NCI-H1417 treated with DMSO at 0.1 percent for 48 hours (cell line): Measurements from ENCODE around the gene SRD5A1.

Experiments used
- DNase-seq: peaks from one replicate; lab custom pipeline; 2025; lab: John Stamatoyannopoulos, UW

SRD5A1 gene

DNA sequence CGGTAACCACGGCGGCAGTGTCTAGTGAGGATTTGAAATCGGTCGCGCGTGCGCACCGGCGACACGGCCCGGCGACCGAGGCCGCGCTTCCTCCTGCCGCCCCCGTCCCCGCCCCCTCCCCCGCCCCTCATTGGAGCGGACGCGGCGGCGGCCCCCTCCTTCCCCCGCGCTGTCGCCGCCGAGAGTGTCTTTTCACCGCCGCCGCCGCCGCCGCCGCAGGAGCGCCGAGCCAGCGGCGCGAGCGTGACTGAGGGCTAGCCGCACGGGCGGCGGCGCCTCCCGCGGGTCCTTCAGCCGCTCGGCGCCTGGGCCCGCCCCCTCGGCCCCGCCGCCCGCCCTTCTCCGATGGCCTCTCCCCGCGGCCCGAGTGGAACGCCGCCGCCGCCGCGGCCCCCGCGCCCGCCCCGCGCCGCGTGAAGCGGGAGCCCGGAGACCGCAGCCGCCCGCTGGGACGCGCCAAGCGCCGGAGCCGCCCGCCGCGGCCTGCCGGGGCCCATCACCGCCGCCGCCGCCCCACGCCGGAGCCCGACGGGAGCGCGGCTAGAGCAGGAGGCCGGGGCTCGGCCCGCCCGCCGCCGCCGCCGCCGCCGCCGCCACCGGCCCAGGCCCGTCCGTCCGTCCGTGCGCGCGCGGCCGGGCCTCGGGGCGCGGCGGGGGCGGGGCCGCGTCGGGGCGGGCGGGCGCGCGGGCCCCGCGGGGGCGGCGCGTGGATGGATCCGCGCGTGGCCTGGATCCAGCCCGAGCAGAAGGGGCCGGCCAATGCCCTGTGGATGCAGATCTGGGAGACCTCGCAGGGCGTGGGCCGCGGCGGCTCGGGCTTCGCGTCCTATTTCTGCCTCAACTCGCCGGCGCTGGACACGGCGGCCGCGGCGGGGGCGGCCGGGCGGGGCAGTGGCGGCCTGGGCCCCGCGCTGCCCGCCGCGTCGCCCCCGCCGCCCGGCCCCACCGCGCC is 80.3 kb downstream of the SRD5A1 start, which contains the start of gene TENT4A:
Gene TENT4A, plus strand, starts transcription at position 159 of the 952 bp plus-strand sequence. Its CDS starts 552 bp downstream, at position 711.
- DNase-seq: peak; percentile 87

DNA sequence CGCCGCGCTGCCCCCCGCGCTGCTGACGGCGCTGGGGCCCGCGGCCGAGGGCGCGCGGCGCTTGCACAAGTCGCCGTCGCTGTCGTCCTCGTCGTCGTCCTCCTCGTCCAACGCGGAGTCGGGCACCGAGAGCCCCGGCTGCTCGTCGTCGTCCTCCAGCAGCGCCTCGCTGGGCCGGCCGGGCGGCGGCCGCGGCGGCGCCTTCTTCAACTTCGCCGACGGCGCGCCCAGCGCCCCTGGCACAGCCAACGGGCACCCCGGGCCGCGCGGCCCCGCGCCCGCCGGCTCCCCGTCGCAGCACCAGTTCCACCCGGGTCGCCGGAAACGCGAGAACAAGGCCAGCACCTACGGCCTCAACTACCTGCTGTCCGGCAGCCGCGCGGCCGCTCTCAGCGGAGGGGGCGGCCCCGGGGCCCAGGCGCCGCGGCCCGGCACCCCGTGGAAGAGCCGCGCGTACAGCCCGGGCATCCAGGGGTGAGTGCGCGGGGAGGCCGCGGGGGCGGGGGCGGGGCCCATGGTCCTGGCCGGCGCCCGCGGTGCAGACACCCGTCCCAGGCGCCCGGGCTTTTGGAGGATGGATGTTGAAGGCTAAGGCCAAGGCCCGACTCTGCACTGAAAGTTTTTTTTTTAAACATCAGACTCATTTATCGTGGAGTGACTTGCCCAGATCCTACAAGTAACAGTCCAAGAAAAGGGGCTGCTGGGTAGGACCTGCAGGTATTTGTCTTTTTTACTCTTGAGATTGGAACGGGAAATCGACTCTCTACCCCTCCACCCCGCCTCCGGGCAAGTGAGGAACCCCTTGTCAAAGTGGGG is 81.2 kb downstream of the SRD5A1 start:
- DNase-seq: no peak

DNA sequence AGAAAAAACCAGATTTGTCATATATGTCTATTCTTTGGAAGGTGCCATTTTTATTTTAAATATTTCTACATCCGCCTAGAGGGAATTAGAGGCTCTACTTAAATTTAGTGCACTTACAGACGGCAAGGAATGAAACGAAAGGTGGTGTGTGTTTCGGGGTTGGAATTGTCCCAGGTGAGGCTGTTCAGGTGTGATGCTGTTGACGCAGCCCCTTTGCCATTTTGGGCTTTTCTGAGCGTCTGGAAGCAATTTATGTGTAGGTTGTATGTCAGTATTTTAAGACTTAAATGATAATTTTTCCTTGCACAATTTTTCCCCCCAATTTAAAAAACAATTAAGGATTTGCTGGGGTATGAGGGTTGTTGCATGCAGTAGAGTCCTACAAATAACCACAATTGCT is 82.0 kb downstream of the SRD5A1 start:
- DNase-seq: no peak

DNA sequence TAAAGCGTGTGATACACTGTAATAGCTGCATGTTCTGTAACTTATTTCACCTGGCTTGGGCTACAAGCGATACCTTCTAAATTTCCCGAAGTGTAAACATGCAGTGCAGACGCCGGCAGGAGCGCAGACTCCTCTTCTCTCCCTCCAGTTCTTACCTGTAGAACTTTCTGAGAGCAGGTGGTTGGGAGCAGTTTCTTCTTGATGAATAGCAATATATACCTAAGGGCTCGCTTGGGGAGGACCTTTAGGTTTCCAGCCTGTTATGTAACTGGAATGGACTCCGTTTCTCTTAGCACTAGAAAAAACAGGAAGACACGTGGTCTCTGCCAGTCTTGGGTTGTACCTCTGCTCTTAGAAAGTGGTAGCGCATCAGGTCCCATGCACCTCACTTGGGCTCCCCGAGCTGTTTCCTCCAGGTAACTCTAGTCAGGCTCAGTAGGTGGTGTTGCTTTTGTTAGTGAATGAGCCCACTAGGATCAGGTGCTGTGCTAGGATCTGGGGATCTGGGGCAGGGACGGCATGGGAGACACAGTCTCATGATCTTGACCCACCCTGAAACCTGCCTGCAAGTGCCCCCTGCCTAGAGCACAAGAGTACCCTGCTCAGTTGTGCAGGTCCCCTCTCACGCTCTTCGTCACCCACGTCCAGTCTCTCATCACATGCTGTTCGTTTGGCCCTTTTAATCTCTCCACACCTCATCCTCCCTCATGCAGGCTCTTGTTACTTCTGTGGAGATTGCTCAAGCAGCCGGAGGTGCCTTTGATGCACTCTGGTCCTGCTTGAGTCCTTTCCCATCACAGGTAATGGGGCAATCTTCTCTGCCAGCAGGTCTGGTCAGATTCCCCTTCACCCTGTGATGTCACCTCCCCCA is 82.8 kb downstream of the SRD5A1 start:
- no peak for DNase-seq

DNA sequence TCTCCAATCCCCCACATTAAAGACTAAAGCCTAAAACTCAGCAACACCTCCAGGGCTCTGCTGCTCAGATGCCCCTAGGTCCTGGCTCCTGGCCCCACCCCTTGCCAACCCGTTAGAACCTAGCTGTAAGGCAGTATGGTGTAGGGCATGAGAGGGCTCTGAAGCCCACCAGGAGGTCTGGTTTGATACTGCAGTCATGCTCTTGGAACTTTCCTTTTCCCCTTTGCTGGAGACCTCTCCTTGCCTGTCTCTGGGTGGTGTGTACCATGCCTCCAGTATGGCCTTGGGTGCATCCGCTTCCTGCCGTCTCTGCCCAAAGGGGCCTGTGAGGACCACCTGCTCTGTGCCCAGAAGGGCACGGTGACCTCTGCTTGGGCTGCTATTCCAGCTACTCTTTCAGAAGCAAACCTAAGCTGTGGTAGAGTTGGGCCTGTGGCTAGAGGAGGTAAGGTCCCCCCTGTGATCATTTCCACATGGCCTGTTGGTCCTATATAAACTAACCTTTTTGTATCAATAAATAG is 83.4 kb downstream of the SRD5A1 start:
- DNase-seq: no peak

DNA sequence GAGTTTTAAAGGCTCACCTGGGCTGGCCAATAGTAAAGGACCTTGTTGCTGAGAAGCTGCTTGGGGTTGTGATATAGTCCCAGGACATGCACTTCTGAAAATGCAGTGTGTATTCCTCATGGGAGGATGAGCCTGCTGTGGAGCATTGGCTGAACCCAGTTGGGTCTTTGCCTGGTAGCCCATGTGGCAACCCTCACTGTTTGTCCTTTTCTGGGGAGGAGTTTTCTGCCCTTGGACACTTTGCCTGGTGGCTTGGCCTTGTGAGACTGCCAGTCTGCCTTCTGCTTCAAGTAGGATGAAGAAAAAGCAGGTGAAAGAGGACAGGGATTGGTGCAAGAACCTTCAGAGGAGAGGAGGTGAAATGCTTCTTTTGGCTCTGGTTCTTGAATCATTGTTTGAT is 84.0 kb downstream of the SRD5A1 start:
- DNase-seq: no peak

DNA sequence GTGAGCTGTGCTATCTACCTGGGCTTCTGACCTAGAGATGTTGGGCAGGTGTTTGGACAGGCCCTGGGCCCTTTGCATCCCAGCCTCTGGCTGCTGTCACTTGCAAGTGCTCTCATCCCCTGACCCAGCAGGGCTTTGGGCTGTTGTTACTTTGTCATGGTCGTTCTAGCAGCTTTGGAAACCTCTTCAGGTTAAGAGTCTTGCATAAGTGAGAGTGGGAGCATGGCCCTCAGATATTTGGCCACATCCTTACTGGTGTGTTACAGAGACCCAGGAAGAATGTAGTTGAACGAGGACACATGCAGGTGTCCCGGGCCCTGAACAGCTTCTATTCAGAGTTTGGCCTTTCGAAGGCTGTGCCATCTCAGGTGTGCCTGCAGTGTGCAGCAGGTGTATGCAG is 84.4 kb downstream of the SRD5A1 start:
- no peak for DNase-seq

DNA sequence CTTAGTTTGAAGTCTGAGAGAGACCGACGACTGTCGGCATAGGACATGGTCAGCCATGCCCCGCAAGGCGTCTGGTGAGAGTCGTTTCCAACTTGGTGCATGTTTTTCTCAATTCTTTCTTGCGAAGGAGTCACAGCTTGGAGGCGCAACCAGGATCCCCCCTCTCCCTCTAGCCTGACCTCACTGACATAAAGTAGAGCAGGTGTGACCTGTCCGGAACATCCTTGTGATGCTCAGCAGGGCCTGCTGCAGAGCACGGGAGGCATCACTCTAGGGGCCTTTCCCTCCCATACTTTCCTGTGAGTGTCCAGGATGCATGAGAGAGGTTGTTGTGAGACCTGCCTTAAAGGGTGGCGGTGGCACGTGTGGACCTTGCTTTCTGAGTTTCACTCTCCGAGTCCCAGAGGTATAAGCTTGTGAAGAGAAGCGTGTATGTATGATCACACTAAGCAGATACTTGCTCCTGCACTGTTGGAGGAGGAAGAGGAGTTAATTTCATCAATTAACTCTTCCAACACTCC is 85.0 kb downstream of the SRD5A1 start:
- no peak for DNase-seq

DNA sequence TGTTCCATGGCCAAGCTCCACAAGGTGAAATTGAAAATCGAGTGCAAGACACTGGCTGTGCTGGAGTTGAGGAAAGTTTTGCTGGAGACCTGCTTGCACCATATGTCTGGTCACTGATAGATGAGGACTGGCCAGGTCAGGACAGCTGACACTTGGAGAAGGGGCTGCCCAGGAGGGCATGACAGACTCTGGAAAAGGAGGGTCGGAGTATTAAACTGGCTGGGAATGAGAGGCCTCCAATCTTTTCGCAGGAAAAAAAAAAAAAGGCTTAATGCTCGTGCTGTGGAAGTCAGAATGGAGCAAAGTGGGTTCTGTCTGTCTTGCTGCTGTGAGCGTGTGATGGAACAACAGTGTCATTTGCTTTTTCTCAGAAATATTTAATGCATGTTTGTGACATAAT is 85.5 kb downstream of the SRD5A1 start:
- no peak for DNase-seq

DNA sequence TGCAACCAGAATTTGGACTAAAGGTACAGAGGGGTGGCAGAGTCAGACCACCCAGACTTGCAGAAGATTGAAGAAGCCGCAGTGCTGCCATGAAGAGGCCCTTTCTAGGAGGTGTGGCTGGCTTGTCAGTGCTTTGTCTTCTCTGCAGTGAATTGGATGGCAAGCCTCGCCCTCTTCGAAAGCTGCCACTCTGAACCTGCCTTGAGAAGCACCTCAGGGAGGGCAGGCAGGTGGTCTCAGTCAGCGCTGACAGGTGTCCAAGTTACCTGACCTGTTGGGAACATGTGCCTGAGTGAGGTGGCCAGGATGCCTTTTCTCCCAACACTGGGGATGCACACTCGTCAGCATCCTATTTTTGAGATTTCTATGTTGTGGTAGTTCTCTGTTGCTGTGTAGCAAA is 86.2 kb downstream of the SRD5A1 start:
- no peak for DNase-seq

DNA sequence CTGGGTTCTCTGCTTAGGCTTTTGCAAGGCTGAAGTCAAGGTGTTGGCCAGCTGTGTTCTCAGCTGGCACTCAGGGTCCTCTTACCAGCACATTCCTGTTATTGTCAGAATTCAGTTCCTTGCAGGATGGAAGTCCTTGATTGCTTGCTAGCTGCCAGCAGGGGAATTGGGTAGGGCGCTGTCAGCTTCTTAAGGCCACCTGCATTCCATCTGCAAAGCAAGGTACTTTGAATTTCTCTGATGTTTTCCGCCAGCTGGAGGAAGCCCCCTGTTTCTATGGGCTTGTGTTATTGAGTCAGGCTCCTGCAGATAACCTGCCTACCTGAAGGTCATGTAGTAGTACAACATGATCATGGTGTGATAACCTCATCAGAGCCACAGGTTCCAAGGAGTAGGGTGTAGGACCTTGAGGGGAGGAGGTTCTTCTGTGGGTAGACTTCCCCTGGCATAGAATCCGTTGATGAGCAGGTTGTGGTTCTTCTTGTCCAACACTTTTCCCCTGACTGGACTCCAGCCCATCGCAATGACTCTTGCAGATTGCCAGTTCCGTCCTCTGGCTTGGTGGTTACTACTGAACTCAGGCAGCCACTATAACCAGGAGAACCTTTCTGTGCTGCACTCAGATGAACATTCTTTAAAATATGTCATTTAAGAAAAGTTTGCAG is 86.8 kb downstream of the SRD5A1 start:
- no peak for DNase-seq

DNA sequence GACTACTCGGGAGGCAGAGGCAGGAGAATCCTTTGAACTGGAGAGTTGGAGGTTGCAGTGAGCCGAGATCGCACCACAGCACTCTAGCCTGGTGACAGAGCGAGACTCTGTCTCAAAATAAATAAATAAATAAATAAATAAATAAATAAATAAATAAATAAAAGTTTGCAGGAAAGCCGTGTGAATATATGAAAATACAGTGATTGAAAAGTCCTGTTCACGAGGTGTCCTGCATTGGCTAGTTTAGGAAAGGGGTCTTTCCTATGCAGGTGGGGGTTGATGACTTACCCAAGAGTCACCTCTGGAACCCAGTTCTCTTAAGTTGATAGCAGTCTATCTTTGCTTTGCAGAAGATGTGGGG is 87.3 kb downstream of the SRD5A1 start:
- DNase-seq: no peak

DNA sequence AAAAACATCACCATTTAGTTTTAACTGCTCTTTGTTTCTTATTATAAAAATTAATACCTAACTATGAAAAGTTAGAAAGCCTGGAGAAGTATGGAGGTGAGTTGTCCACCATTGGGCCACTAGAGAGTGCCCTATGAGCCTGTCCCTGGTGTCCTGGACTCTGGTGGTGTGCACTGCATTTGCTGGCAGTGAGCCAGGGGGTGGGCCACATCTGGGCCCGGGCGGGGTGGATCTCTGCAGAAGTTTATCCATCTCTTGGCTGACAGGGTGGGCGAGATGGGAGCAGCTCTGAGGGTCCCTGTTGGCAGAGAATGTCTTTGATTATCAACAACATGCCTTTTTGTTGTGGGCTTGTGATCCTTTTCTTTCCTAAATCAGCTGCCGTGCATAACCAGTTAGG is 88.2 kb downstream of the SRD5A1 start:
- no peak for DNase-seq

DNA sequence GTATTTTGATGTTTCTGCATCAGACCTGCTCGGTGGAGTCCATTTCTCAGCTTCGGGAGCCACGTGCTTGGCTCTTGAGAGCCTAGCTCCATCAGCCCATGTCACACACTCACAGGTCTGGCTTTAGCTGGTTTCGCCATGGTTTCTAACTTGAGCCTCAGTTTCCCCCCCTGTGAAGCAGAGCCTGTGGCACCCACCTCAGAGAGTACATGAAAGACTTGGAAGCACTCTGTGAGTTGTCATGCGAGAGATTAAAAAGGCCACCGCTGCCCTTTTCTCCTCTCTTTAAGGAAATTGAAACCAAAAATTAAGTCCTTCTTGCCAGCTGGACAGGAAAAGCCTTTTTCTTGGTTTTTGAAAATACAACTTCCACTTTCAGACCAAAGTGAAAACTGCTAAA is 88.8 kb downstream of the SRD5A1 start:
- DNase-seq: no peak

DNA sequence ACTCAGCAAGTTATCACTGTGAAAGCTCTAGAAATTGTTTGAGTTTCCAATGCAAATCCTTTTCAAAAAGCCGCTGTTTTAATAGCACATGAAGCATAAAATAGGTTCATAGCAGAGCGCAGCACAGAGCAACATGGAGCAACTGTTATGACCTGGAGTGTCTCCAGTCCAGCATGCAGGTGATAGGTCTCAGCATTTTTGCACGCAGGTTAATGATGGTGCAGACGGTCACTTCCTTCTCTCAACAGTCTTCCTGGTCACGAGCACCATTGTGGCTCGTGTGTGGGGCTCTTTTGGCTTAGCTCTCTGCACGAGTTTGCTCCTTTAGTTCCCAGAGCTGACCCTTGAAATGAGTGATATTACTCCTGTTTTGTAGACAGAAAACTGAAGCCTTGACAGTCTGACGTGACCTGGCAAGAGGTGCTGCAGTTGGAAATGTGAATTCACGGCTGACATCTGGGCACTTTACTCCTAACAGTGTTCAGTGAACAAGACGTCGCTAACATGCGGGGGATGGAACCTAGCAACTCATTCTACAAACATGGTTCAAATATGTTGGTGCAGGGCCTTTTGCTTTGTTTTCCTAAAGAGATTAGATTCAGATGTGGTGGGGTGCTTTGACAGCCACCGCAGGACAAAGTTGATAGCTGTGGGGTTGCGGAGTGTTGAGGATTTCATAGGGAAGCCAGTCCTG is 90.0 kb downstream of the SRD5A1 start:
- DNase-seq: no peak

DNA sequence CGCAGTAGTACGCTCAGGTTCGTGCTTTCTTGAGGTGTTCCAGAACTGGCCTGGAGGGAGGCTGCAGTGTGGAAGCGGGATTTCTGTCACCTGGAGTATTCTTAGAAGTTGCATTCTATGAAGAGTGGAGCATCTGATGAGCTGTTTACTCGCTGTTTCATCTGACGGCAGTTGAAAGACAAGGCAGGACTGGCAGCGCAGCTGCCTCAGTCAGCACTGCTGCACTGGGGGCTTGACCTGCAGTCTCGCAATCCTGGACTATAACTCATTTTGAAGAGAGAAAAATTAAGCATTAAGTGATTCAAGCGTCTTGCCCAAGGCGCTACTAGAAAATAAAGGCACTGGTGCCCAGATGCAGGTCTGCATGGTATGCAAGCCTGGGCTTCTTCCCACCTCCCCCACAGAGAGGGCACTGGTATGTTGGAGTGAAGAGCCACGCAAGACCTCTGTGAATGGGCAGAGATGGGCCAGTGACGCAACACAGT is 90.6 kb downstream of the SRD5A1 start:
- no peak for DNase-seq
